ENCODE measurements around the gene TTR.

DNA sequence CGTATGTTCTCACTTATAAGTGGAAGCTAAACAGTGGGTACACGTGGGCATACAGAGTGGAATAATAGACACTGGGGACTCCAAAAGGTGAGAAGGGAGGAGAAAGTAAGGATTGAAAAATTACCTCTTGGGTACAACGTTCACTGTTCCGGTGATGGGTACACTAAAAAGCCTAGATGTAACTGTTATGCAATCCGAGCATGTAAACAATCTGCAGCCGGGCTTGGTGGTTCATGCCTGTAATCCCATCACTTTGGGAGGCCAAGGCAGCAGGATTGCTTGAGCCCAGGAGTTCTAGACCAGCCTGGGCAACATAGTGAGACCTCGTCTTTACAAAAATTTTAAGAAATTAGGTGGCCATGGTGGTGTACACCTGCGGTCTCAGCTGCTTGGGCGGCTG, 33.1 kb upstream of the TTR start:
- TF ChIP-seq POLR2A (IDR thresholded peaks at IDR 0.05; ENCODE audit: low read length) (no peak), GATA1 (IDR thresholded peaks at IDR 0.05; ENCODE audit: low read depth, low read length) (no peak)

Data from erythroblast (primary cell).